HG03064 (cell line): ENCODE results near the gene RTN4IP1.
"Not testable (repeated sequence)": the region's sequence is repeated elsewhere in the genome, so short reads cannot be mapped to it uniquely, and the experiment has no call there.

ENCODE experiments used
- ATAC-seq: cut with Tn5 transposase; IDR thresholded peaks from one replicate; pipeline ENCODE4 v1.9.1; 2021; ENCODE audit warnings: low read depth; ENCODE audit not compliant: unreplicated experiment

Gene RTN4IP1

DNA sequence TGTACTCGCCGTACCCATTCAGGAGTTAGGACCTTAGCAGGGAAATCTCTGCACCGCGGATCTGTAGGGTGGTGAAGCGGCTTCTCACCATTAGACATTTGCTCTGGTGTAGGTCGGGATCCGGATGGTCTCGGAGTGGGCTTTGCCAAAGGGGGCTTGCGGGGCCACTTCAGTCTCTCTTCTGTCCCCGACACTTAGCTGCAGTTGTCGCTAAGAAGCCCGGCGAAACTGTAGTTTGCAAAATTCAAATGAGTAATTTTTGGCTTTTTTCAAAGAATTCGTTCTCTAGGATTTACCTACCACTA, 513 bp upstream of the RTN4IP1 start:
- ATAC-seq = no peak

DNA sequence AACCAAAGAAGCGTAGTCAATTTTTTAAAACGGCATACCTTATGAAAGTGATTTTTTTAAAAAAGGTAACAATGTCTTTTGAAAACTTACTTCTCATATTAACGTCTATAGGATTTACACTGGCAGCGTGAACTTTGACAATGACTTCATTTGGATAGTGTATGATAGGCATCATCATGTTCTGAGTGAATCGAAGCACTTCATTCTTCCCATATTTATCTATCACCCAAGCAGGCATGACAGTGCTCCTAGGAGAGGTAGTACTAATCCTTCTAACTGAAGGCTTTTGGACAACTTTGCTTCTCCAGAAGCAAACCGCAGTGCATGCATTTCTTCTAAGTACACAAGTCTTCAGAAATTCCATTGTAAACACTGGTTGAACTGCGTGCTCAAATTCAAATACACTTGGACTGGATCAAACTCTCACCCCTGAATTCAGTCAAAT, 618 bp downstream of the RTN4IP1 start:
- peak; percentile 2 for ATAC-seq

DNA sequence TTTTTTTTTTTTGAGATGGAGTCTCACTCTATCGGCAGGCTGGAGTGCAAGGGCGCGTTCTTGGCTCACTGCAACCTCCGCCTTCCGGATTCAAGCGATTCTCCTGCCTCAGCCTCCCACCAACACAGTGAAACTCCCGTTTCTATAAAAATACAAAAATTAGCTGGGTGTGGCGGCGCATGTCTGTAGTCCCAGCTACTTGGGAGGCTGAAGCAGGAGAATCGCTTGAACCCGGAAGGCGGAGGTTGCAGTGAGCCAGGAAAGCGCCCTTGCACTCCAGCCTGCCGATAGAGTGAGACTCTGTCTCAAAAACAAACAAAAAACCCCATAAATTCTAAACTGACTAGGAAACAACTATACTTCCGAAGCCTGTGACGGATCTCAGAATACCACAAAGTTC, 1.5 kb downstream of the RTN4IP1 start:
- not testable (repeated sequence) for ATAC-seq

DNA sequence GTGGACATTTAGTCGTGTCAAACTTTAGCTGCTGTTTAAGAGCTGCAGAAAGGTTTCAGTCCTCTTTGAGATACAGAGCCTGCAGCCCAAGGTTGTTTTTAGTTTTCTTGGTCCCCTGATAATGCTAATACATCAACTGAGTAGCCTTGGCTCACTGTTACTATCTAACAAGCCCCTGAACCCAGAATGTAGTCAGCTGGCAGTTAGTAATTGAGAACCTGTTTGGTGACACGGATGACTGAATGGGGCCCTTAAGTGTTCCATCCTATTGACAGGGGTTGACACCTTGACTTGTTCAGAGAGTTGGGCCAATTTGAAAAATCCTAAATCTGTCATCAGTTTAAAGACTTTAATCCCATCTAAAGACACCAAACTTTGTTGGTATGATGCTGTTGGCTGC, 2.8 kb downstream of the RTN4IP1 start:
- no peak for ATAC-seq

DNA sequence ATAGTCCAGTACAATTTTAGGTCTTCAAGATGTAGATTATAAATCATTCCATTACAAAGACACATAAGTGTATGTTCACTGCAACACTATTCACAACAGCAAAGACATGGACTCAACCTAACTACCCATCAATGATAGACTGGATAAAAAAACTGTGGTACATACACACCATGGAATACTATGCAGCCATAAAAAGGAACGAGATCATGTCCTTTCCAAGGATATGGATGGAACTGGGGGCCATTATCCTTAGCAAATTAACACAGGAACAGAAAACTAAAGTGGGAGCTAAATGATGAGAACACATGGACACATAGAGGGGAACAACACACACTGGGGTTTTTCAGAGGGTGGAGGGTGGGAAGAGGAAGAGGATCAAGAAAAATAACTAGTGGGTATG, 6.3 kb downstream of the RTN4IP1 start:
- no peak for ATAC-seq

DNA sequence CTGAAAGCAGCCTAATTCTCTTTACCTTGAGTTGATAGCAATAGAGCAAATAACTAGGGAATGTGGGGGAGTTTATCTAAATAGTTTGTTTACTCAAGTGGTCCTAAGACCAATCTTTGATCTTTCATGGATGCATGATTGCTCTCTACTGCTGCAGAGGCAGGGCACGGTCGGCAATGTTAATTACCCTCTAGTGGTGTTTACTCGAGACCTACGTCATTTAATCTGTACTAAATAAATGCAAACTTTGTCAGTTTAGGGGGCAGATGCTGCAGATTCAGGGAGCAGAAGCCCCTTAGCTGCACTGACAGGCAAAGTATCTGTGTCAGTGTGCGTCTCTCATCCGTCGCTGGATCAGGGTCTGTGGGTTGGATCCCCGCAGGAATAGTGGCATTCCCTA, 6.9 kb downstream of the RTN4IP1 start:
- ATAC-seq = no peak

DNA sequence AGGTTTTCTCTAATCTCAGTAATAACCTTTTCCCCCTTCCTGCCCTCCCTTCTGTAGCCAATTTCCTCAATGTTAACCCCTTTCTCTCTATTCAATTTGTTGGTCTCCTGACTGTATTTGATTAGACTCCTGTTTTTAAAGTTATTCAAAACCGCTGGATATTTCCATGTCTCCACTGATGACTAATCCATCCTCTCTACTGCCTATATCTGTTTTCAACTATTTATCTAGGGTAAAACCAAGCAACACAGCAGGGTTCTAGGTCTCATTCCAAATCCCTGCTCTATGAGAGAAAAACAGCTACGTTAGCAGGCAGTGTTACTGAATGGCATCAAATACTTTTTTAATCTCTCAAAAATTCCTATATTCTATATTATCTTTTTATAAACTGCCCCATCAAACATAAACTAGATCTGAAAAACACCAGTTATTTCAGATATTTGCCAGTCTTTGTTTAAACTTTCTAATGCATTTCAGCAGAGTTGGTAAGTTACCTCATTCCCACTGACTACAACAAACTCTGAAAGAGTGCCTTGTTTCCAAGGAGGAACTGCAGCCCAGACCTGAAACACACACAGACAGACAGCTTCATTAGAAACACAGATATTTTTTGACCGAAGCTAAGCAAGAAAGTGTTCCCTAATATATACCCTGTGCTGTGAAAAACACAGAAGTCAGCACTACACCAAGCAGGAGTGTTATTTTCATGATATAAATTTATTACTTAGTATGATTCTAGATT, 8.2 kb downstream of the RTN4IP1 start:
- ATAC-seq = no peak

DNA sequence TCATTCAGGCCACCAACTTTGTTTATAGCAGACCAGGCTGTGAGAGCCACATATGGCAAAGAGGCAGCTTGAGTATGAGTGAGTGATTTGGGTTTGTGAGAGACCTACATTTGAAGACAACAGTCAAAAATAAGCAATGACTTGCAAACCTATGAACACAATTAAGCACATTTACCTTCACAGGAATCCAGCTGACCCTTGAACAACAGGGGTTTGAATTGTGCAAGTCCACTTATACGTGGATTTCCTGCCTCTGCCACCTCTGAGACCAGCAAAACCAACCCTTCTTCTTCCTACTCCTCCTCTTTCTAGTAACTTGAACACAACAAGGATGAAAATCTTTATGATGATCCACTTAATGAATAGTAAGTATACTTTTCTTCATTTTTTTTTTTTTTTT, 10.1 kb downstream of the RTN4IP1 start:
- no peak for ATAC-seq

DNA sequence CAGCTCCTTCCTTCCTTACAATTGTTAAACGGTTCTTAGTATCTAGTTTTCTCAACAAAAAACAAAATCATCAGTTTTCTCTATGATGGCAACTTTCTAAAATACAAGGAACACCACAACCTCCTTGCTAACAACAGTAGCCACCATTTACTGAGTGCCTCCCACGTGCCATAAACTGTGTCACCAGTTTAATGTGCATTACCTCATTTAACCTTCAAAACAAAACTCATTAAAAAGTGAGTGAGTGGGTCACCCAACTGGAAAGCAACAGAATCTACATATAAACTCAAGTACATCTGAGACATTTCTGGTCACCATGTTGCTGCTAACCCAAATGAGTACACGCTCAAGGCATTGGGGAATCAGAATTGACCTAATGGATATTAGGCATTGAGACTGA, 11.0 kb downstream of the RTN4IP1 start:
- no peak for ATAC-seq

DNA sequence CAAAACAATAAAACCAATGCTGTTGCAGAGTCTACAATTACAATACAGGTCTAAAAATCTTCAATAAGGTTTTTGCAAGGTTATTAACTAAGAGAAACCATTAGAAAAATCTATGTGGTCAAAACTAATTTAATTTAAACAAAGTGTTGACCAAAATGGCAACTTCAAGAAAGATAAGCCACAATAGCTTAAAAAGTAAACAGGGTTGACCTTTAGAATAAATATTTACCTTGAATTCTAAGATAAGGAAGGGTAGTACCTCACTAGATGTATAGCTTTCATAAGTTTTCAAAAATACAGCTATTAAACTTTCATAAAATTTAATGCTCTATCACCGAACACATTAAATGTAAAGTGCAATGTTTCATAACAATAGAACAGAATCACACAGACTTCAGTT, 11.4 kb downstream of the RTN4IP1 start:
- no peak for ATAC-seq

DNA sequence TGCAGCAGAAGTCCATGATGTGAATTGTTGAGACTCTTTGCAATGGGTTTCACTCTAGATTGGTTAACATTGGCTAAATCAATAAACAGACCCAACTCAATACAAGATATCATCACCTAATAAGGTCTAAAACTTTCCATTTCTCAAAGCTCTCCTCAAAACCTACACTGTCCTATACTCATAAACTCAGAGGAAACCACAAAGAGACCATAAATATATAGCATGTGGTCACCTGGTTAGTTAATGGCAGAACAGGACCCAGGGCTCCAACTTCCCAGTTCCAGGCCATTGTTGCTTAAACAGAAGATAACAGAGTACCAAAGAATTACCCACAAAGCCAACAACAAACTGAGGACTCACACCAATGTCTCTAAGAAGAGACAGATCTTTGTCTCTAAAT, 12.0 kb downstream of the RTN4IP1 start:
- peak; percentile 70 for ATAC-seq

DNA sequence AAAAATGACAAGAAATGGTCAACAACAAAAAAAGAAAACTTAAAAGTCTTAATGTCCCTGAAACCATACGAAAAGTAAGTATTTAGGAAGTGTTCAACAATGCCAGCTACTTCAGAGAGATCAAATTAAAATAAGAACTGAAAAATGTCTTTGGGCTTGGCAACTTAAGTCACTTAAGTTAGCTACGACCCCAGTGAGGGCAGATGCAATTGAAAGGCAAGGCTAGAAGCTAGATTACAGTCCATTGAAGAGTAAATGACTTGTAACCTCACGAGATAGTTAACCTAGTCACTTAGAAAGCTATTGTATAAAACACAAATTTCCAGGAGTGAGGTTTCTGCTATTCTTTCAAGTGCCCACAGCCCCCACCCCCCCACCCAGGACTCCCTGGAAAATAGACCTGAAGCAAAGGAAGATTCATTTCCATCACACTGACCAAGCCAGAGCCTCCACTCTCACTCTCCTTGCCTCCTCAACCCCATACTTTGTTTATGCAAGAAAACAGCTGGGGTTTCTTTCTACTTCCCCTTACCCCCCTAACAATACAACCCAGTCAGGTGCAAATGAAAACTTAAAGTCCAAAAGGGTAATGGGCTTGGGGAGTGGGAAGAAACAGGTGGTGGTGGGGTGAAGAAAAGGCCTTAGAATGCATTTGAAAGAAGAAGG, 14.6 kb downstream of the RTN4IP1 start:
- no peak for ATAC-seq

DNA sequence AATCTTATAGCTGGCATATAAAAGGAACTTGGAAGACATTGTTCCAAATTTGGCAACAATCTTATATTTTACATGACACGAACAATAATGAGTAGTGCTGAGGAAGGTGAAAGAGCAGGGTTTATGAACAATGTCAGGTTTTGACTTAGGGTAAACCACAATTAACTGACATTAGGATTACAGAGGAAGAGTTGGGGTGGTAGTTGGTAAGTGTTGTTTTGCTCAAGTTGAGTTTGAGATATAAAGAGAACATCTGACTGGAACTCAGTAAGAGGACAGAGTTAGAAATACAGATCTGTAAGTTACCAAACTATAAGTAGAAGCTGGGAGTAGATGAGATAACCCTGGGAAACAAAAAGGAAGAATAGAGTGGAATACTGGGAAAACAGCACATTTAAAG, 15.1 kb downstream of the RTN4IP1 start:
- ATAC-seq = no peak

DNA sequence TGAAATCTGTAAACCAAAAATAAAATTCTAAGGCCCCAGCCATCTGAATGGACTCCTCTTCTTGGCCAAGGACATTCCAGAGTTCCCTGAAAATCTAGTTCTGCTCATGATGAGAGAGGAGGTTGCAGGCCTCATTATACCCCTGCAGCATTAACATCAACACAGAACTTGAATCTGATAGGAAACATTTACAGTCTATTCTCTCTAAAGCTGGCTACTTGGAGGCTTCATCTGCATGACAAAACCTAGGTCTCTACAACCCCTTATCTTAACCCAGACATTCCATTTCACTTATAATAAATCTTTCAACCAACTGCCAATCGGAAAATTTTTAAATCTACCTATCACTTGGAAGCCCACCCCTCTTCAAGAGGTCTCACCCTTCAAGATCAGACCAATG, 15.7 kb downstream of the RTN4IP1 start:
- no peak for ATAC-seq

DNA sequence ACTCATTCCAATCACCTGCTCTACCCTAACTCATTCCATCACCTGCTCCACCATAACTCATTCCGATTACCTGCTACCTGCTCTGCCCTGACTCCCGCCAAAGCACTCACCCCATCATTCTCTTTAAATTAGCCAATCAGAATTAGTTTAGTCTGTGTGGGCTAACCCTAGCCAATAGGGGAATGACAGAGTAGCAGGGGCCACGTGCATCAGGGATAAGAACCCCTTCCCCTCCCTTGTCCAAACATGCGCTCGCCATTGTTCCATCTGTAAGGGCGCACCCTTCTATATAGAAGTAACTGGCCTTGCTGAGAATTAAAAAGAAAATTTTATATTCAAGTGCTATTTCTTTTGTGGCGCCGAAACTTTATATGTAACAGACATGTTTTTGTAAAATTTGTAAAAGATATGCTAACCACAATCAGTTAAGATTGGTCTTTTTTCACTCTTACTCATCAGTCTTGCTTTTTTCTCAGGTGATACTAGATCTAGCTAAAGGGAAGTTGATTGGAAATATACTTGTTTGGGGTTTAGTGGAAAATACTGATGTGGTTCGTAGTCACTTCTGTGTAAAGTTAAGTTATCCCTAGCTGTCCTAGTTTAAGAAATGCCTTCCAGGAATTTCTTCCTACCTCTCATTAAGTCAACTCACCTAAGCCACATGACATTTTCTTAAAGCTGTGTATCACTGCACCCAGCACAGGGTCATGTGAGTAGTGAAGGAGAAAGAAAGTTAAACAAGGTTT, 16.5 kb downstream of the RTN4IP1 start:
- ATAC-seq = no peak

DNA sequence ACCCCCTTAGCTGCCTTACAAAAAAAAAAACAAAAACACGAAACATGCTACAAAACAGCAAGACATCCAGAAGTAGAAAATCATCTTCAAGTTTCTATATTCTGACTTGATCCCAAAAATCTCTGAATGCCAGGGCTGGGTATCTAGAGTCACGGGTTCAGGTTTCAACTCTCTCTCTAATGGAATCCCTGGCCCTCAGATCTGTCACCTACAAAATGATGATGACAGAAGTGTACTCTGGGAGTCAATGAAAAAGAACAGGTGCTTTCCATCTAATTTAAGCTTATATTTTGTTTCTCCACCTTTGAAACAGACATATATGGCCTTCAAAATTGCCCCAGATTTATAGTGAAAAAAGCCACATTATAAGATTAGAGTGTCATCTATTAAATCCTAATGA, 18.3 kb downstream of the RTN4IP1 start:
- ATAC-seq = no peak

DNA sequence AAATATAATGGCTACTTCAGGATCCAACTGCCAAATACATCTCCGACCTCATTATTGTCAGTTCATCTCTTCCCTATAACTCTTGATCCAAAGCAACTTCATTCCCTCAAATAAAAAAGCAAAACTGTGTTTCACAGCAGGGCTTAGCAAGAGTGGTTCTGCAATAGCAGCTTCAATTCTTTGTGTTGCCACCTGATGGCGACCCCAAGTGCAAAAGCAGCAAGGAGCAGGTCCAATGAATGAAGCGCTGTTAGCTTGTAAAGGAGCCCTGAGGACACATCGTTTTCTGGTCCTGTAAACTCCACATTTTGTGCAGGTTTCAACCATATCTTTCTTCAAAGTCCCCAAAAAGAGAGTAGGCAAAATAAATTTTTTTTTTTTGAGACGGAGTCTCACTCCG, 19.6 kb downstream of the RTN4IP1 start:
- ATAC-seq = no peak

DNA sequence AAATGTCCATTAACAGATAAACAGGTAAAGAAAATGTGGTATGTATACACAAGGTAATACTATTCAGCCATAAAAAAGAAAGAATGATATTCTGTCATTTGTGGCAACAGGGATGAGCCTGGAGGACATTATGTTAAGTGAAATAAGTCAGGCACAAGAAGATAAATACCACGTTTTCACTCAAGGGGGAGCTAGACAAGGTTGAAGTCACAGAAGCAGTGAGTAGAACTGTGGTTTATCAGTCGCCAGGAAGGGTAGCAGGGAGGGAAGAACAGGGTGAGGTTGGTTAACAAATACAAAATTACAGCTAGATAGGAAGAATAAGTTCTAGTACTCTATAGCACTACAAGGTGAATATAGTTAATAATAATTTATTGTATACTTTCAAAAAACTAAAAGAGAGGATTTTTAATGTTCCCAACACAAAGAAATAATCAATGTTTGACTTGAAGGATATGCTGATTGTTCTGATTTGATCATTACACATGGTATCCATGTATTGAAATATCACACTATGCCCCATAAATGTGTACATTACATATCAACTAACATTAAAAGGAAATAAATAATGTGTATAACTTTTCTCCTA, 21.1 kb downstream of the RTN4IP1 start:
- peak; percentile 74 for ATAC-seq

DNA sequence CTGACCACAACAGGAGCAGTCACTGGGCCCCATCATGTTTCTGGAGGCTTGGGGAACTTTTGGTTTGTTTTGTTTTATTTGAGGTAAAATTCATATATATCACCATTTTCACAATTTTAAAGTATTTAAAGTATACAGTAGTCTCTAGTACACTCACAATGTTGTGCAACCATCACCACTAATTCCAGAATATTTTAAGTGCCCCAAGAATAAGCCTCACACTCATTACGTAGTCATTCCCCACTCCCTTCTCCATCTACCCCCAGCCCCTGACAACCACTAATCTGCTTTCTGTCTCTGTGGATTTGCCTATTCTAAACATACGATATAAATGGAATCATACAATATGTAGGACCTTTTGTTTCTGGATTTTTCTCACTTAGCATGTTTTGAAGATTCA, 29.0 kb downstream of the RTN4IP1 start:
- no peak for ATAC-seq

DNA sequence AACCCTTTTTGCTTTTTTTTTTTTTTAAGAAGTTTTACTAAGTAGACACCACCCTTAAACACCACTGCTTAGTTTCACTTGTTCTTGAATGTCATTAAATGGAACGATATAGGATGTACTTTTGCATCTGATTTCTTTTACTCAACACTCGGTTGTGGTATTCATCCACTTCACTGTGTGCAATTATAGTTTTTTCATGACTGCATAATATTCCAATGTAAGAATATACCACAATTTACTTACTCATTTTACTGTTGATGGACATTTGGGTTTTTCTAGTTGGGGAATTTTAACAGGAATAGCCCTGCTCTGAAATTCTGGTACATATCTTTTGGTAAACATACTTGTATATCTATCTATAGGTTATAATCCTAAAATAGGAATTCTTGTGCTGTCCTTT, 29.9 kb downstream of the RTN4IP1 start:
- no peak for ATAC-seq

DNA sequence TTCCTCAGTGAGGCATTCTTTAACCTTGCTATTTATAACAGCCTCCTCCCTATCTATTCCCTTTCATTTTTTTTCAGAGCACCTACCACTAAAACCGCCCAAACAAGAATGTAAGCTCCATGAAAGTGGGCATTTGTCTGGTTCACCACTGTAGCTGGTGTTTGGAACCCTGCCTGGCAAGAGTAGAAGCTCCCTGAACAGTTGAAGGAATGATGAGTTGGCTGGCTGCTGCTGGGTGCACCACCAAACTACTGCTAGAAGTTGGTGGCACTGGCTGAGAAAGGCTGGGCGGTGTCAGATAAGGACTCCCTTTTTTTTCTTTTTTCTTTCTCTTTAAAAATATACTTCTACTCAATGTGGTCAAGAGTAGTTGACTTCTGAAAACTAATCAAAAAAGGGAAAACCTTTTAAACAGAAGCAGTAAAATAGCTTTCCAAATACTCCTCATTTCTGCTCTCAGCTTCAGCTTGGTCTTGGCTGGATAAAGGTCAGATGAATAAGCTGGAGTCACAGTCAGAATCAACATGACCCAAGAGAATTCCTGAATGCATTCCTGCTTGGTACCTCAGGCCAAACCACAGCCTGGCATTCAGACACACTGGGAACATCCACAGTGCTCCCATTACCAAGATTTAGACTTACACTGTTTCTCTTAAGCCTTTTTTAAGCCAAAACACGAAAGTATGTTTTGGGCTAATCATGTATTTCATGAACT, 38.0 kb downstream of the RTN4IP1 start:
- ATAC-seq = no peak
